AG09309 (cell line): ENCODE data around the gene PPP2R5E.
A peak's percentile ranks its signal among the peaks of the same experiment; 100 is the strongest.
"Not testable (repeated sequence)": the region's sequence is repeated elsewhere in the genome, so short reads cannot be mapped to it uniquely, and the experiment has no call there.

ENCODE experiments used
- DNase-seq: peaks from one replicate; pipeline ENCODE4 v3.0.0-alpha.2; 2010; ENCODE audit warnings: low read depth
- H3K4me3 ChIP-seq: 2 replicates; pipeline ENCODE4 v1.5.1; 2011; ENCODE audit warnings: mild to moderate bottlenecking, low read depth, low read length, moderate library complexity; ENCODE audit not compliant: control insufficient read depth
- CTCF ChIP-seq: IDR thresholded peaks from 2 replicates; pipeline ENCODE4 v1.5.1; 2011; ENCODE audit warnings: mild to moderate bottlenecking, low read depth, low read length, inconsistent platforms; ENCODE audit not compliant: insufficient read depth, control insufficient read depth; ENCODE audit errors: missing control alignments

Gene PPP2R5E

GRCh38 chr14:63543000-63543825 lies at the start of gene PPP2R5E:
Gene PPP2R5E, minus strand, starts transcription at chr14:63543377. Its CDS starts 3,692 bp downstream, at chr14:63539685.
- H3K4me3 ChIP-seq: peak within 1 kb of the TSS; percentile 92
- peak; percentile 94 for DNase-seq
- TF ChIP-seq CTCF: no peak

GRCh38 chr14:63583046-63583445 lies 39.9 kb upstream of the PPP2R5E start:
- DNase-seq, H3K4me3 ChIP-seq: not testable (repeated sequence)

GRCh38 chr14:63581491-63581890 lies 38.3 kb upstream of the PPP2R5E start:
- DNase-seq: no peak
- TF ChIP-seq CTCF: no peak
- H3K4me3 ChIP-seq: no peak overlapping the region

- no peak for DNase-seq
- no peak for TF ChIP-seq CTCF
- H3K4me3 ChIP-seq: no peak overlapping the region
Observed at GRCh38 chr14:63578300-63578699, 35.1 kb upstream of the PPP2R5E start.

GRCh38 chr14:63573581-63573980 lies 30.4 kb upstream of the PPP2R5E start:
- no peak for DNase-seq
- no peak overlapping the region for H3K4me3 ChIP-seq

GRCh38 chr14:63565448-63565847 lies 22.3 kb upstream of the PPP2R5E start:
- no peak for DNase-seq
- no peak overlapping the region for H3K4me3 ChIP-seq
- no peak for TF ChIP-seq CTCF

More at GRCh38 chr14:63573581-63573980, 30.4 kb upstream of the PPP2R5E start:
- TF ChIP-seq CTCF: no peak

GRCh38 chr14:63564318-63564717 lies 21.1 kb upstream of the PPP2R5E start:
- DNase-seq: no peak
- H3K4me3 ChIP-seq: no peak overlapping the region
- no peak for TF ChIP-seq CTCF
